GM12878 (cell line): Measurements from ENCODE around the gene SMOC2. TPM values are rescaled to one million over a fixed set of nuclear protein-coding genes. Genes with fewer than 3 reads are reported as not detected.

Experiments used
- ATAC-seq: fragments of 200-7000 bp; cut with Tn5 transposase; 3 replicates; pipeline ENCODE4 v1.9.1; 2020; ENCODE audit warnings: mild to moderate bottlenecking, moderate library complexity
- BruUV-seq: library from RNA; stranded (reverse); fragments of 400-500 nt; replicated peaks from 2 replicates; lab custom pipeline; 2021; lab: Mats Ljungman, UMichigan
- CTCF ChIA-PET: fragments of 300-600 bp; sonication (Branson Sonifier 250); formaldehyde crosslinking; extraction: SDS; loops from one replicate; lab custom pipeline; 2021; ENCODE audit warnings: inconsistent platforms; lab: Yijun Ruan, JAX
- POLR2A ChIA-PET: fragments of 350-600 bp; formaldehyde crosslinking; extraction: SDS; loops from one replicate; lab custom pipeline; 2021; ENCODE audit warnings: inconsistent platforms; lab: Charles Lee
- RAD21 ChIA-PET: fragments of 300-600 bp; sonication (Branson Sonifier 250); formaldehyde crosslinking; loops from one replicate; lab custom pipeline; 2023; ENCODE audit warnings: antibody characterized with exemption; ENCODE audit not compliant: unreplicated experiment; lab: Charles Lee
- SMC1A ChIA-PET: fragments of 300-600 bp; sonication (Branson Sonifier 250); formaldehyde crosslinking; loops from one replicate; lab custom pipeline; 2023; ENCODE audit not compliant: unreplicated experiment, uncharacterized antibody; lab: Charles Lee
- DNase-seq: peaks from one replicate; pipeline ENCODE4 v3.0.0-alpha.2; 2011; ENCODE audit warnings: low read depth, low spot score
- FAIRE-seq: peaks from 3 replicates; lab custom pipeline; 2011; peaks lifted over from hg19 to GRCh38; lab: Jason Lieb, UNC
- H2AFZ ChIP-seq: 2 replicates; pipeline ENCODE4 v1.6.0; 2011; ENCODE audit warnings: low read depth, low read length, control low read depth; ENCODE audit not compliant: control insufficient read depth
- H3K27ac ChIP-seq: 2 replicates; pipeline ENCODE4 v1.5.1; 2011; ENCODE audit warnings: control low read depth; ENCODE audit not compliant: control insufficient read depth, insufficient read depth
- H3K27me3 ChIP-seq, 2 experiments: replicated peaks in 1 of 2; 2 replicates each; pipeline versions ENCODE4 v1.6.0 to v1.6.1; 2011; ENCODE audit warnings: low read length in 1 of 2; ENCODE audit not compliant: control insufficient read depth in 2 of 2, insufficient read depth in 2 of 2
- H3K36me3 ChIP-seq, 2 experiments: 2 replicates each; pipeline ENCODE4 v1.5.1; 2011; ENCODE audit warnings: low read length in 1 of 2; ENCODE audit not compliant: control insufficient read depth in 2 of 2, insufficient read depth in 2 of 2
- H3K4me1 ChIP-seq: 2 replicates; pipeline ENCODE4 v1.6.1; 2011; ENCODE audit warnings: mild to moderate bottlenecking, low read length, moderate library complexity, mixed read lengths; ENCODE audit not compliant: control insufficient read depth, insufficient read depth
- H3K4me2 ChIP-seq: 2 replicates; pipeline ENCODE4 v1.6.0; 2011; ENCODE audit warnings: control low read depth; ENCODE audit not compliant: control insufficient read depth, insufficient read depth
- H3K4me3 ChIP-seq: fragments of 200-600 bp; sonication (generic); 2 replicates; pipeline ENCODE4 v1.5.1; 2016
- H3K79me2 ChIP-seq: 2 replicates; pipeline ENCODE4 v1.6.0; 2011; ENCODE audit warnings: low read length; ENCODE audit not compliant: control insufficient read depth, insufficient read depth
- H3K9ac ChIP-seq: 2 replicates; pipeline ENCODE4 v1.8.0; 2011; ENCODE audit warnings: low read length, control low read depth, mixed read lengths; ENCODE audit not compliant: control insufficient read depth, insufficient read depth
- H3K9me3 ChIP-seq: replicated peaks from 3 replicates; pipeline ENCODE4 v1.5.1; 2011; ENCODE audit warnings: mild to moderate bottlenecking, low read length; ENCODE audit not compliant: control insufficient read depth, insufficient read depth
- H4K20me1 ChIP-seq: 2 replicates; pipeline ENCODE4 v1.6.0; 2011; ENCODE audit not compliant: control insufficient read depth, insufficient read depth
- ESRRA ChIP-seq: IDR thresholded peaks from 2 replicates; pipeline ENCODE4 v1.6.1; 2012; ENCODE audit warnings: mild to moderate bottlenecking, low read length, improper control_type of control experiment
- GATAD2B ChIP-seq: fragments of 450-650 bp; conservative IDR thresholded peaks from 2 replicates; pipeline ENCODE4 v1.6.1; 2017; ENCODE audit warnings: low read depth, mild to moderate bottlenecking, moderate library complexity
- NFYB ChIP-seq: IDR thresholded peaks from 2 replicates; pipeline ENCODE4 v1.6.1; 2011; ENCODE audit warnings: low read depth, mild to moderate bottlenecking, low read length, improper control_type of control experiment, moderate library complexity; ENCODE audit not compliant: insufficient read depth
- POU2F2 ChIP-seq: IDR thresholded peaks from 3 replicates; pipeline ENCODE4 v1.6.1; 2011; ENCODE audit warnings: low read depth, mild to moderate bottlenecking, low read length, borderline replicate concordance
- WGBS: methylation state at CpG from one replicate; pipeline ENCODE4 v1.1.6; 2016; ENCODE audit warnings: low lambda C conversion rate; ENCODE audit not compliant: insufficient replicate concordance, insufficient coverage; ENCODE audit errors: missing lambda C conversion rate; 5-methylcytosine and 5-hydroxymethylcytosine counted together
- in situ Hi-C: fragments of 300-500 bp; cut with MboI; formaldehyde crosslinking; loops from 9 replicates; pipeline ENCODE4 v1.14.3; 2018; ENCODE audit warnings: mixed read lengths
- intact Hi-C: fragments of 100-400 bp; cut with micrococcal nuclease; formaldehyde crosslinking; loops from one replicate; pipeline ENCODE4 v1.14.2; 2022; ENCODE audit not compliant: unreplicated experiment
- polyA plus RNA-seq, 11 experiments: library from polyadenylated mRNA; depleted of rRNA in 4 of 11; unstranded in 6 of 11; stranded (reverse) in 5 of 11; fragments of >200 nt; fragmentation: Nextera tagmentation in 4 of 11; fragmentation: Illumina TruSeq in 1 of 11; extraction: Ambion mirVana in 4 of 11; extraction: Trizol in 1 of 11; gene quantifications; 1 replicate in 1 of 11; 2 replicates in 10 of 11; pipeline versions ENCODE4 v1.2.1 to v1.2.3, GENCODE V29; 2011 to 2016; ENCODE audit warnings: inconsistent platforms in 2 of 11, missing spikeins in 2 of 11, low read depth in 1 of 11
- total RNA-seq, 4 experiments: library from RNA; depleted of rRNA in 3 of 4; stranded (reverse); fragments of >200 nt in 3 of 4; fragmentation: Illumina TruSeq in 1 of 4; extraction: Trizol in 1 of 4; gene quantifications; 2 replicates each; pipeline versions ENCODE4 v1.2.1 to v1.2.3, GENCODE V29; 2013 to 2021
- TF ChIP-seq, protein P1 (sequence below): fragments of 450-650 bp; formaldehyde crosslinking; IDR thresholded peaks from 2 replicates; pipeline ENCODE4 v1.4.0; 2020; ENCODE audit warnings: mild to moderate bottlenecking, moderate library complexity
- TF ChIP-seq, protein P2 (sequence below): fragments of 450-650 bp; IDR thresholded peaks from 2 replicates; pipeline ENCODE4 v1.6.1; 2016; ENCODE audit warnings: mild to moderate bottlenecking, moderate library complexity, borderline replicate concordance

SMOC2 gene
- total and polyA plus RNA-seq, 10 of the 15 experiments (the other 5 are each of a cell fraction or from before 2014, with no cell fraction given), result 0.10 to 0.12 TPM; not detected in 8

DNA sequence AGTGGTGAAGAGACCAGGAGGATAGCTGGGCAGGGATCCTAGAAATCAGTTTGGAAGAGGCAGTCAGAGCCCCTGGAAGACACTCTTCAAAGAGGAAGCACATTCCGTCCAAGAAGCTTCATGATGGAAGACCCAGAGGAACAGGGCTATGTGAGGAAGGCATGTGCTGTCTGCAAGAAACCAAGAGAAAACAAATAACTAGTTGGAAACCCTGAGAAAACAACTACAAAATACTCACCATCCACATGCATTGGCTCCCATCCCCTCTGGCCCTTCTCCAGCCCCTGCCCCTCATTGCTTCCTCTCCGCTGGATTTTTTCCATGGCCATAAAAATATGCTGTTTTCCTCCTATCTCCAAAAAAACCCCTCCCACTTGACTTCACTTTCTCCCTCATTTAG lies 40.9 kb upstream of the SMOC2 start:
- Histone ChIP-seq H3K36me3 (no peaks in the 10 kb centered on the region), H3K4me3 (no peak overlapping the region), H3K4me1 (no peaks in the 10 kb centered on the region), H3K9me3 (no peaks in the 10 kb centered on the region), H3K27me3 (no peaks in the 10 kb centered on the region), H3K27ac (no peak overlapping the region), H3K4me2 (no peak overlapping the region), H3K79me2 (no peaks in the 10 kb centered on the region), H3K9ac (no peak overlapping the region), H2AFZ (no peak overlapping the region), H4K20me1 (no peaks in the 10 kb centered on the region)
- ATAC-seq, result no peak
- WGBS, result 5% methylated on average over 2 of the region's 2 CpGs
- no peak for FAIRE-seq
- CTCF ChIA-PET, result no interaction called here
- in situ Hi-C loops, result no loop called here
- RAD21 ChIA-PET, result no interaction called here
- intact Hi-C loops, result no loop called here
- no peak for DNase-seq
- no TSS peak for BruUV-seq
- SMC1A ChIA-PET, result no interaction called here
- no peak for TF ChIP-seq ESRRA
- TF ChIP-seq, protein P1, sequence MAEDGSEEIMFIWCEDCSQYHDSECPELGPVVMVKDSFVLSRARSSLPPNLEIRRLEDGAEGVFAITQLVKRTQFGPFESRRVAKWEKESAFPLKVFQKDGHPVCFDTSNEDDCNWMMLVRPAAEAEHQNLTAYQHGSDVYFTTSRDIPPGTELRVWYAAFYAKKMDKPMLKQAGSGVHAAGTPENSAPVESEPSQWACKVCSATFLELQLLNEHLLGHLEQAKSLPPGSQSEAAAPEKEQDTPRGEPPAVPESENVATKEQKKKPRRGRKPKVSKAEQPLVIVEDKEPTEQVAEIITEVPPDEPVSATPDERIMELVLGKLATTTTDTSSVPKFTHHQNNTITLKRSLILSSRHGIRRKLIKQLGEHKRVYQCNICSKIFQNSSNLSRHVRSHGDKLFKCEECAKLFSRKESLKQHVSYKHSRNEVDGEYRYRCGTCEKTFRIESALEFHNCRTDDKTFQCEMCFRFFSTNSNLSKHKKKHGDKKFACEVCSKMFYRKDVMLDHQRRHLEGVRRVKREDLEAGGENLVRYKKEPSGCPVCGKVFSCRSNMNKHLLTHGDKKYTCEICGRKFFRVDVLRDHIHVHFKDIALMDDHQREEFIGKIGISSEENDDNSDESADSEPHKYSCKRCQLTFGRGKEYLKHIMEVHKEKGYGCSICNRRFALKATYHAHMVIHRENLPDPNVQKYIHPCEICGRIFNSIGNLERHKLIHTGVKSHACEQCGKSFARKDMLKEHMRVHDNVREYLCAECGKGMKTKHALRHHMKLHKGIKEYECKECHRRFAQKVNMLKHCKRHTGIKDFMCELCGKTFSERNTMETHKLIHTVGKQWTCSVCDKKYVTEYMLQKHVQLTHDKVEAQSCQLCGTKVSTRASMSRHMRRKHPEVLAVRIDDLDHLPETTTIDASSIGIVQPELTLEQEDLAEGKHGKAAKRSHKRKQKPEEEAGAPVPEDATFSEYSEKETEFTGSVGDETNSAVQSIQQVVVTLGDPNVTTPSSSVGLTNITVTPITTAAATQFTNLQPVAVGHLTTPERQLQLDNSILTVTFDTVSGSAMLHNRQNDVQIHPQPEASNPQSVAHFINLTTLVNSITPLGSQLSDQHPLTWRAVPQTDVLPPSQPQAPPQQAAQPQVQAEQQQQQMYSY, result no peak
- POLR2A ChIA-PET, result no interaction called here

DNA sequence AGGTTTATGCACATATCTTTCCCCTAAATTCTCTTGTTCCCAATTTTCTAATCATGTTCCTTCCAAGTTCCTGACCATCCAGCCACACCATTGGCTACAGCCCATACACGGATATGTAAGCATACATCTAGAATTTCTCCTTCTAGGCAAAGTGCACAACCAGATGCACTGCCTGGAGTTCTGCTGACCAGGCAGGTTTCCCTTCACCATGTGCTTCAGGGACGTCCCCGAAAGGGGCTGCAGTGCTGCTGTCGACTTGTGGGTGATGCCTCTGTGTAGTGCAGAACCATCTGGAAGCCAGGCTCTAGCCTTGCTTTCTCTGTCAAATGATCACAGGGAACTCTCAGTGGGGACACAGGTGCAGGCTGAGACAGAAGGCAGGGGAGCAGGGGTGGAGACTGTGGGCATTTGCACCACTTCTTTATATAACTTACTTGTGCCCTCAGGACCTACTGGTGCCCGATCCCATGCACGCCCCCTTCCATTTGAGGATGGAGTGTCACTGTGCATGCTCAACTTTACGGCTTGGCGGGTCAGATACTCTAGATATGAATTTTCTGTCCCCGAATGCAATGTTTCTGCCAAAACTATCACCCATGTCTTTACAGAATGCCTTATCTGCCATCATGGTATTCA lies 37.5 kb upstream of the SMOC2 start:
- H3K27ac ChIP-seq, result no peak overlapping the region
- no peaks in the 10 kb centered on the region for H3K36me3 ChIP-seq
- in situ Hi-C loops, result no loop called here
- H3K9ac ChIP-seq, result no peak overlapping the region
- intact Hi-C loops, result no loop called here
- BruUV-seq, result no TSS peak
- 10% methylated on average over 9 of the region's 9 CpGs for WGBS
- SMC1A ChIA-PET, result no interaction called here
- no peak overlapping the region for H3K4me2 ChIP-seq
- CTCF ChIA-PET, result no interaction called here
- H3K4me1 ChIP-seq, result no peaks in the 10 kb centered on the region
- POLR2A ChIA-PET, result no interaction called here
- RAD21 ChIA-PET, result no interaction called here
- H3K9me3 ChIP-seq, result no peaks in the 10 kb centered on the region
- no peaks in the 10 kb centered on the region for H3K79me2 ChIP-seq
- FAIRE-seq, result no peak
- no peak overlapping the region for H2AFZ ChIP-seq
- H3K27me3 ChIP-seq, result no peaks in the 10 kb centered on the region
- no peaks in the 10 kb centered on the region for H4K20me1 ChIP-seq
- no peak for ATAC-seq
- no peak for DNase-seq
- no peak overlapping the region for H3K4me3 ChIP-seq
- TF ChIP-seq NFYB, result no peak
- TF ChIP-seq, protein P2, sequence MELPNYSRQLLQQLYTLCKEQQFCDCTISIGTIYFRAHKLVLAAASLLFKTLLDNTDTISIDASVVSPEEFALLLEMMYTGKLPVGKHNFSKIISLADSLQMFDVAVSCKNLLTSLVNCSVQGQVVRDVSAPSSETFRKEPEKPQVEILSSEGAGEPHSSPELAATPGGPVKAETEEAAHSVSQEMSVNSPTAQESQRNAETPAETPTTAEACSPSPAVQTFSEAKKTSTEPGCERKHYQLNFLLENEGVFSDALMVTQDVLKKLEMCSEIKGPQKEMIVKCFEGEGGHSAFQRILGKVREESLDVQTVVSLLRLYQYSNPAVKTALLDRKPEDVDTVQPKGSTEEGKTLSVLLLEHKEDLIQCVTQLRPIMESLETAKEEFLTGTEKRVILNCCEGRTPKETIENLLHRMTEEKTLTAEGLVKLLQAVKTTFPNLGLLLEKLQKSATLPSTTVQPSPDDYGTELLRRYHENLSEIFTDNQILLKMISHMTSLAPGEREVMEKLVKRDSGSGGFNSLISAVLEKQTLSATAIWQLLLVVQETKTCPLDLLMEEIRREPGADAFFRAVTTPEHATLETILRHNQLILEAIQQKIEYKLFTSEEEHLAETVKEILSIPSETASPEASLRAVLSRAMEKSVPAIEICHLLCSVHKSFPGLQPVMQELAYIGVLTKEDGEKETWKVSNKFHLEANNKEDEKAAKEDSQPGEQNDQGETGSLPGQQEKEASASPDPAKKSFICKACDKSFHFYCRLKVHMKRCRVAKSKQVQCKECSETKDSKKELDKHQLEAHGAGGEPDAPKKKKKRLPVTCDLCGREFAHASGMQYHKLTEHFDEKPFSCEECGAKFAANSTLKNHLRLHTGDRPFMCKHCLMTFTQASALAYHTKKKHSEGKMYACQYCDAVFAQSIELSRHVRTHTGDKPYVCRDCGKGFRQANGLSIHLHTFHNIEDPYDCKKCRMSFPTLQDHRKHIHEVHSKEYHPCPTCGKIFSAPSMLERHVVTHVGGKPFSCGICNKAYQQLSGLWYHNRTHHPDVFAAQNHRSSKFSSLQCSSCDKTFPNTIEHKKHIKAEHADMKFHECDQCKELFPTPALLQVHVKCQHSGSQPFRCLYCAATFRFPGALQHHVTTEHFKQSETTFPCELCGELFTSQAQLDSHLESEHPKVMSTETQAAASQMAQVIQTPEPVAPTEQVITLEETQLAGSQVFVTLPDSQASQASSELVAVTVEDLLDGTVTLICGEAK, result no peak
- no peak for TF ChIP-seq POU2F2
- no peak for TF ChIP-seq GATAD2B
